HG02678 (cell line): ENCODE measurements around the gene MAGI2.
"Not testable (repeated sequence)": the region's sequence is repeated elsewhere in the genome, so short reads cannot be mapped to it uniquely, and the experiment has no call there.

Experiments used
- ATAC-seq: cut with Tn5 transposase; IDR thresholded peaks from one replicate; pipeline ENCODE4 v1.9.1; 2021; ENCODE audit warnings: mild to moderate bottlenecking, moderate library complexity; ENCODE audit not compliant: unreplicated experiment

MAGI2 gene

GRCh38 chr7:79452032-79452494, 1.4 kb downstream of the MAGI2 start:
- no peak for ATAC-seq

GRCh38 chr7:79451580-79451979, 1.9 kb downstream of the MAGI2 start:
- ATAC-seq: no peak

GRCh38 chr7:79442766-79443165, 10.7 kb downstream of the MAGI2 start:
- ATAC-seq: not testable (repeated sequence)

- ATAC-seq: no peak
Measured at GRCh38 chr7:79436378-79436777, 17.1 kb downstream of the MAGI2 start.

GRCh38 chr7:79434867-79435266, 18.6 kb downstream of the MAGI2 start:
- ATAC-seq: no peak

GRCh38 chr7:79434098-79434497, 19.4 kb downstream of the MAGI2 start:
- ATAC-seq: no peak

GRCh38 chr7:79430391-79430790, 23.1 kb downstream of the MAGI2 start:
- ATAC-seq: no peak

GRCh38 chr7:79425665-79426064, 27.8 kb downstream of the MAGI2 start:
- no peak for ATAC-seq

- ATAC-seq: no peak
Measured at GRCh38 chr7:79421751-79422150, 31.7 kb downstream of the MAGI2 start.

GRCh38 chr7:79420464-79420863, 33.0 kb downstream of the MAGI2 start:
- ATAC-seq: no peak

GRCh38 chr7:79414910-79415309, 38.6 kb downstream of the MAGI2 start:
- ATAC-seq: no peak

- ATAC-seq: no peak
Measured at GRCh38 chr7:79412915-79413314, 40.6 kb downstream of the MAGI2 start.

GRCh38 chr7:79412438-79412837, 41.0 kb downstream of the MAGI2 start:
- ATAC-seq: no peak

GRCh38 chr7:79410345-79410744, 43.1 kb downstream of the MAGI2 start:
- no peak for ATAC-seq

- no peak for ATAC-seq
Measured at GRCh38 chr7:79407351-79407750, 46.1 kb downstream of the MAGI2 start.

GRCh38 chr7:79406371-79406770, 47.1 kb downstream of the MAGI2 start:
- no peak for ATAC-seq

GRCh38 chr7:79405368-79405767, 48.1 kb downstream of the MAGI2 start:
- no peak for ATAC-seq

- ATAC-seq: no peak
Measured at GRCh38 chr7:79403879-79404278, 49.6 kb downstream of the MAGI2 start.

GRCh38 chr7:79403451-79403850, 50.0 kb downstream of the MAGI2 start:
- ATAC-seq: no peak

GRCh38 chr7:79401254-79401653, 52.2 kb downstream of the MAGI2 start:
- ATAC-seq: no peak

GRCh38 chr7:79400222-79400621, 53.2 kb downstream of the MAGI2 start:
- no peak for ATAC-seq

- ATAC-seq: no peak
Measured at GRCh38 chr7:79398138-79398749, 55.2 kb downstream of the MAGI2 start.

- no peak for ATAC-seq
Measured at GRCh38 chr7:79386688-79387422, 66.6 kb downstream of the MAGI2 start.
